CD4-positive, alpha-beta T cell treated with Interleukin-4 for 4 hours (primary cell): ENCODE measurements around the gene RAB18.
"Not testable (repeated sequence)": the region's sequence is repeated elsewhere in the genome, so short reads cannot be mapped to it uniquely, and the experiment has no call there.

Source experiments
- DNase-seq: peaks from one replicate; pipeline ENCODE4 v3.0.0-alpha.2; 2020

Gene RAB18

DNA sequence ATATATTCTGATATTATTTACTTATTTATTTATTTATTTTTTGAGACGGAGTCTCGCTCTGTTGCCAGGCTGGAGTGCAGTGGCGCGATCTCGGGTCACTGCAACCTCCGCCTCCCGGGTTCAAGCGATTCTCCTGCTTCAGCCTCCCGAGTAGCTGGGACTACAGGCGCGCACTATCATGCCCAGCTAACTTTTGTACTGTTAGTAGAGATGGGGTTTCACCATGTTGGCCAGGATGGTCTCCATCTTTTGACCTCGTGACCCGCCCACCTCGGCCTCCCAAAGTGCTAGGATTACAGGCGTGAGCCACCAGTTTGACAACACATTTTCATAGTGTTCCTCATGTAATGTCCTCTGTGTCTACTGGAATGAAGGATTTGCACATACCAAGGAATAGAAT, 1.4 kb downstream of the RAB18 start:
- DNase-seq = not testable (repeated sequence)

DNA sequence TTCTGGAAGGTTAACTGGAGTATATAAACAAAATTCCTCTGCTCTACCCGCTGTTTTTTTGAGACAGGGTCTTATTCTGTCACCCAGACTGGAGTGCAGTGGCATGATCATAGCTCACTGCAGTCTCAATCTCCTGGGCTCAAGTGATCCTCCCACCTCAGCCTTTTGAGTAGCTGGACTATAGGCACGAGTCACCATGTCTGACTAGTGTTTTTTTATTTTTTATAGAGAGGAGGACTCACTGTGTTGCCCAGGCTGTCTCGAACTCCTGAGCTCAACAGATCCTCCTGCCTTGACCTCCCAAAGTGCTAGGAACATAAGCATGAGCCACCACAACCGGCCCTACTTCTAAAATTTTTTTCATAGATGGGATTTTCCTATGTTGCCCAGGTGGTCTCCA, 2.2 kb downstream of the RAB18 start:
- no peak for DNase-seq

DNA sequence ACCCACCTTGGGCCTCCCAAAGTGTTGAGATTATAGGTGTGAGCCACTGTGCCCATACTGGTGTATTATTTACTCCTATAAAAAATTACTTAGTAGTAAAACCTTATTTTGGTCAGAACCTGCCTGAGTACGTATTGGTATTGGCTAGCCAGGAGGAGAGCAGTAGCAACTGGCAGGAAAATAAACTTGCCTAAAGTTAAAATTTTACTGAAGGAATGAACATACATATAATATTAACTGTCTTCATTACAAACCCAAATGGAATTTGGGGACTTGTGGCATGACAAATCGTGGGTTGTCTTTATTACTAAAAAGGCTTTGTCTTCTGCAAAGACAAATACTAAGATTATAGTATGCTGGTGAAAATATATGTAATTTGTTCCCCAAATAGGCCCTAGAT, 8.4 kb downstream of the RAB18 start:
- no peak for DNase-seq

DNA sequence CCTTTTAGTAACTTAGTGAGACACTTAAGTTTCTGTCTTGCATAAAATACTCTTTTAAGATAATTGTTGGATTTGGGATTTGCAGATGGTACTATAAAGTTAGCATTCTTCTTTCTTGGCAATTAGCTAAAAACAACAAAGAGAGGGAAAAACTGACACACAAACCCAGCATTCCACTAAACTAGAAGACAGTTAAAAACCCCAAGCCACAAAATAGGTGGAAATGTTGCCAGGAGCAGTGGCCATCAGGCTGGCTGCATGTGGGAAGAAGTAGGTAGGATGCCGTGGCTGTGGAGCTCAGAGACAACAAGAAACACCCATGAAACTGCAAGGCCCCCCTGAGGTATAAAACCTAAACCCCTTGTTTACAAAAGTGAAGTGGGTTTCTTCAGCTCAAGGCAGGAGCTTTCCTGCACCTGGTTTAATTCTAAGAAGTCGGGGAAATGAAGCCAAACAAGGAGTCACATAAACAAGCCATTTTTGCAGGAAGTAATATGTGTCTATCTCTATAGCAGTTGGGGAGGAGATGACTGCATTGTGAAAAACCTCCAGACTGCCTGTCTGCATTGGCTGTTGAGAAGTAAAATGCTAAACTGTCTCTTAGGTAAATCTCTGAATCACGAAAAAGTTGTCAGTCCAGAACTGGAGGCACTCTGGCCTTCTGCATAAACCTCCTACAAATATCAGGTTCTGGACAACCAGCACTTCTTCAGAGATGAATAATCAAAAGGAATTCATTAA, 9.5 kb downstream of the RAB18 start:
- DNase-seq = no peak

DNA sequence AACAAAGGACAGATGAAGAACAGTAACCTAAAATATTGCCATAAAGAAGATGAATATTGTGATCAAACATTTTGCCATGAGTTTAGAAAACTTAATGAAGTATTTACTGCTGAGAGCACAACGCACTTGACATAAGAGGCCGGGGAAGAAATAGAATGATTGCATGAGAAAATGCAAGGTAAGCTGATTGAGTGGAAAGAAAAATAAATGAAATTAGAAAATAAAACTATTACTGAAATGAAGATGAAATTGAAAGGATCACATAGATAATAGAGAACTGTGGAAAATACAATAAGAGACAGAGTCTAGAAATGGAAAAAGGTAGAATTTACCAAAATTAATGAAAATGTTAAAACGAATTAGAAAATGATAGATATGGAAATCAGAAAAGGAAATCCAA, 10.1 kb downstream of the RAB18 start:
- DNase-seq = no peak

DNA sequence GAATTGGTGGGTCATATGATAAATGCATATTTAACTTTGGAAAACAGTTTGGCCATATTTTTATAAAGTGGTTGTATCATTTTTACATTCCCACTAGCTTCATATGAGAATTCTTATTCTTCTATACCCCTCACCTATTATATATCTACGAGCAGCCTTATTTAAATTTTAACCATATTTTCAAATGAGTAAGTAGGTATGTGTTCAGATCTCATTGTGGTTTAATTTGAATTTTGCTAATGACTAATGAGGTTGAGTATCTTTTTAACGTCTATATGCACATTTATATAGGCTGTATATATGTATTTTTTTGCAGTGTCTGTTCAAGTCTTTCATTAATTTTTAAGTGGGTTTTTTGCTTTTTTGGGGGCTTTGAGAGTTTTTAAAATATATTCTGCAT, 14.2 kb downstream of the RAB18 start:
- no peak for DNase-seq

DNA sequence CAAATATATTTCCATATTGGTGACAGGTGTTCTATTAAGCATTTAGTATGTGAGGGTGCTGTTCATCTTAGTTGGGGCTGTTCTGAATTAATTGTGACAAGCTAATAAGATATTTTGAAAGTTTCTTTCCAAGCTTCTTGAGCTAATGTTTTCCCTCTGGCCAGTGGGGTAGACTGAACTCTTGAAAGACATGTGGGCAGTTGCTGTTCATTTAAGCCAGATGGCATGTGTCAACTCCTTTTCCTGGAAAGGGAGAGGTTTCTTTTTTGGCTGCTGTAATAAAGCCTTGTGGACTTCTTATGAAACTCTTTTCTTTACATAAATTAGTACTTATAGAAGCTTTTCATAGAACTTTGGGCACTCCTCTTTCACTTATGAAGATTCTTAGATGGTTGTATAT, 21.7 kb downstream of the RAB18 start:
- no peak for DNase-seq

DNA sequence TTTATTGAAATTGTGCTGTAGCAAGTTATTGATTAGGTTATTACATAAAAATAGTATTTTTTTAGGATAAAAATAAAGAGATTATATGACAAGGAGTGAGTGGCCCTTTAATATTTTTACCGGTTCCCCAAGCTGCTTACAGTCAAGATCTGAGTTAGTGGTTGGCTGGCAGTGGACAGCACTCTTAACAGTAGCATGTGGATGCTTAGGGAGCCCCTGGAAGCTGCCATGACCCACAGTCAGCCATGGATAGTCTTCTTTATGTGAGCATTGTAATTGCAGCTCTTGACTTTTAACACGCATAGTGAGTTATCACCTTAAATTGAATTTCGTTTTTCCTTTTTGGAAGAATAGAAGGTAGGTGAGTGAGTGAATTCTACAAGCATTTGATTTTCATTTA, 22.1 kb downstream of the RAB18 start:
- no peak for DNase-seq

DNA sequence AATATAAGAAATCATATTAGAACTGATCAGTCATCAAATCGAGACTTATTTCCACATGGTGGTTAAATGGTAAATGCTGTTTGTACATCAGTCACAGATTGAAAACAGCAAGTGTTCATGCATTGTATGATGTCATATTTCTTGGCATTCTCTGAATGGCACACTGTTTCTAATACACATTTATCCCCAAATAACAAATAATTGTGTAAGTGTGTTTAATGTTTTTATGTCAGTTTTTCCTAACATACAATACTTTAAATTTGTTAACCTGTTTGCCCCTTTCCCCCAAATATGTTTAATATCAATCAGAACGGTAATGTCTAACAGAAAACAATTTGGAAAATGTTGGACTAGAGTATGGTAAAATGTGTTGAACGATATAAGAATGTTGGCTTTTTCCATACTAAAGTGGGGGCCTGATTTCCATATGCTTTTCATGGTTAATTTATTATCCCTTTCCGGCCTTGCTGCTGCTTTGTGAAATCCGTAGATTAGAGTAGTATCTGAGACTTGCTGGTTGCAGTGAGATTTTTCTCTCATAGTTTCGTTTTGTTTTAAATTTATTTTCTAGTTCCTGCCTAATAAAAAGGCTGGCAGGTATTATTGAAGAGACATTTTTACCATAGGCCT, 23.7 kb downstream of the RAB18 start:
- no peak for DNase-seq

DNA sequence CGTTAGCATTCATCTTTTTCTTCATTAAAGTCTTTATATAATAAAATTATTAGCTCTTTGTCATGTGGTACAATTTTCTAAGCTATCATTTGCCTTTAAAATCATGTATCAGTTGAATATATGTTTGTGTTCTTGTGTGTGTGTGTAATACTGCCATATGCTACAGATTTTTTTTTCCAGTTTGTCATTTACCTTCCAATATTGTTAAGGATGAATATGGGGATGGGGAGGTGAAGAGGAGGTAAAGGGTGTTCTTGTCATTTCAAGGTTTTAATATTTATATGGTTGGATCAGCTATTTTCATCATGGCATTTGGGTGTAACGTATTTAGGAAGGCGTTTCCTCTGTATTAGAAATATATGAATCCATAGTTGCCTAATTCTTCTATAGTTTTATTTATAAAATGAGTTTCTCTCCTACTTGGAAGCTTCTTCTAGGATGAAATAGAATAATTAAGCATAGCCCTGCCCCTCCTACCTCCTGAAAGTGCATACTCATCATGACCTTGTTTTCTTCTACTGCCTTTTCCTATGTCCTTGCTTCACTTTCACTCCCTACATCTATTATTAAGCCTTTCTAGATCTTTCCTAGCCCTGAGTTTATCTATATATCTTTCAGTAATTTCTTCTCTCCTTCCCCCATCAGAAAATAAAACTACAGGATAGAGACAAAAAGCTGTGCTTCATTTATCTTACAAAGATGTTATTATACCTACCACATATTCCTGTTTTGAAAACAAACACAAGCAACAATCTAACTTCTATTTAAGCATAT, 25.1 kb downstream of the RAB18 start:
- no peak for DNase-seq

DNA sequence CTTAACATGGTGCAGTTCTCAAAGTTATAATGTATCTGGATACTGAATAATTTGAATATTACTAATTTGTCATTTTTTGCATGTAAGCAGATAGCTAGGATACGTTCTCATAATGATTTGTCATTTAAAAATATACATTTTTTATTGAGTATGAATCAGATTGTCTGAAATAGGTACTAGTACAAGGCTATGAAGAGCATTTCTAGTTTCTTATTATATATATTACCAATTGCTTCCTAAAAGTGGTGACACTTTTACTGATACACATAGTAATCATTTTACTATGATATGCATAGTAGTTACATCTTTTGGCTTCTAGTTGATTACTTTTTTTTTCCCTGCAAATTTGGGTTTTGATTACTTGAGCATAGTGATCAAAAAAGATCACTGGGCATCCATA, 26.4 kb downstream of the RAB18 start:
- no peak for DNase-seq

DNA sequence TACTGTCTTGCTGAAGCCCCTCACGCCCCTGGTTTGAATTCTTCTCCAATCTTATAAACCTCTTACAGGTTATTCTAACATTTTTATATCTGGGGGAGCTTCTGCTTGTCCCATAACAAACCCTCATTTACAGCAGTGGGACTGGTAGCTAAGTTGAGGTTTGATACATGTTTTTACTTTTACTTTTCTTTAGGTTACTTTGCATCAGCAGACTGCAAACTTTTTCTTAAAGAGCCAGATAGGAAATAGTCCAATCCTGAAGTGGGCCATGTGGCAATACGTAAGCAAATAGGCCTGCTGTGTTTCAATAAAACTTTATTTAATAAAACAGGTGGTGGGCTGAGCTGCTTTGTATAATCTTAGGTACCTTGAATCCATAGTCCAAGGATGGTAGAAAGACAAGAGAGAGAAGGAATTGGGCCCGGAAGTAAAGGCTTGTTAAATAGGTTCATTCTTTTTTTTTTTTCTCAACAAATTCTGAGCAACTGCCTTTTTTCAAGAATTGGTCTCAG, 27.3 kb downstream of the RAB18 start:
- no peak for DNase-seq

DNA sequence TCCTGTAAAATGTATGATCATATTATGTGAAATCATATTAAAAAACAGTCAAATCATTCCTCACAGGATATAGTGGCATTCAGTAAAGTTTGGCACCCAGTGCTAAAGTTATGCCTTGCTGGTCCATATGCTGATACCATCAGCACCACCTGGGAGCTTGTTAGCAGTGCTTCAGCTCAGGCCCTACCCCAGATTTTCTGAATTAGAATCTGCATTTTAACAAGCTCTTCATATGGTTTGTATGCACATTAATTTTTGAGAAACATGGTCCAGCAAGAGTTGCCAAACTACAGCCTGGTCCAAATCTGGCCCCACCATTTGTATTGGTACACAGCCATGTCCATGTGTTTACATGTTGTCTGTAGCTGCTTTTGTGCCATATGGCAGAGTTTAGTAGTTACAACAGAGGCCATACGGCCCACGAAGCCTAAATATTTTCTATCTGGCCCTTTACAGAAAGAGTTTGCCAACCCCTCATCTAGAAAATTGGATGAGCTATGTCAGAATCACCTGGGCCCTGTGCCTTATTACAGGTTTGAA, 30.1 kb downstream of the RAB18 start:
- no peak for DNase-seq

DNA sequence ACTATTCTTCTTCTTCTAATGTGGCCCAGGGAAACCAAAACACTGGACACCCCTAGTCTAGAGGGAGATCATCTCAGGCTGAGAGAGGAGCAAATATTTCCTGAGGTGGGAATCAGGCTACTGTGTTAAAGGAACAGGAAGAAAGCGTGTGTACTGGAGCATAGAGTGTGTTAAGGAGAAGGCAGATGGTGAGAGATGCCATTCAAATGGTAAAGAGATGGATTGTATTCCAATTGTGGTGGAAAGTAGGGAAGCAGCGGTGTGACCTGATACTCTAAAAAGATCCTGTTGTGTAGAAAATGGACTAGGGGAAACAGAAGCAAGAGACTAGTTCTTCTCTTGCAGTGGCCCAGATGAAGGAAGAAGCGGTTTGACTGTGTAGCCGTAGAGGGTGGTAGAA, 31.2 kb downstream of the RAB18 start:
- no peak for DNase-seq

DNA sequence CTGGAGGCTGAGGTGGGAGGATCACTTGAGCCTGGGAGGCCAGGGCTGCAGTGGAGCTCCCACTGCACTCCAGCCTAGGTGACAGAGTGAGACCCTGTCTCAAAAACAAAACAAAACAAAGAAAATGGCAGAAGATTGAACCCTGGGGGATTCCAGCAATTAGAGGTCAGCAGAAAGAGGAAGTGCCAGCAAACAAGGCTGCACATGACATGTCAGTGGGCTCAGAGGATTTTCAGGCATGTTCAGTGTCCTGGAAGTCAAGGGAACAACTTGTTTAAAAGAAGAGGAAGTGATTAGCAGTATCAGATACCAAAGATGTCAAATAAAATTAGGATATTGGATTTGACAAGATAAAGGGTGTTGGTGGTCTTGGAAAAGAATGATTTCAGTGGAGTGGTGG, 32.3 kb downstream of the RAB18 start:
- no peak for DNase-seq

DNA sequence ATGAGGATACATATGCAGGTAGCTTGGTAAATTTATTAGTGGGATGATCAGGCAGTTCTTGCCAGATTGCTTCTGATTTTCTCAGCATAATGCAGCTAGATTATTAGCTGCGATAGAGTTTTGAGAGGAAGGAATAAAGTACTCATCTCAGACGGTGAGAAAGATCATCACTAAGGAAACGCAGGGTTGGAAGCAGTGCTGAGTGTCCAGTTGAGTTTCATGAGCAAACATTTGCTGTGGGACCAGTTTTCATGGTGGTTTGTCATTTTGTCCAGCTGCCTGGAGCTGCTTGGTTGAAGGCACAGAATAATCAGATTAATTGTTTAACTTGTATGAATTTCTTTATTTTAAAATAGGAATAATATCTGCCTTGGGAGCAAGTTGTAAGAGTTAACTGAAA, 33.1 kb downstream of the RAB18 start:
- DNase-seq = no peak

DNA sequence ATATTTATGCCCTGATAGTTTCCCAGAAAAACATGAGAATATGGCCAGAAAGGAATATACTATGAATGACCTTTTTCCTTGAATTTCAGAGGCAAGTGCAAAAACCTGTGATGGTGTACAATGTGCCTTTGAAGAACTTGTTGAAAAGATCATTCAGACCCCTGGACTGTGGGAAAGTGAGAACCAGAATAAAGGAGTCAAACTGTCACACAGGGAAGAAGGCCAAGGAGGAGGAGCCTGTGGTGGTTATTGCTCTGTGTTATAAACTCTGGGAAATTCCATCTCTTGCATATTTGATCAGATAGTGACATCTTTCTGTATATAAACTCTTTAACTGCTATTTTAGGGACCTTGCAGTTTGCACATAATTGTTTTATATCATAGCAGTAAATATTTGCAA, 33.7 kb downstream of the RAB18 start:
- no peak for DNase-seq

DNA sequence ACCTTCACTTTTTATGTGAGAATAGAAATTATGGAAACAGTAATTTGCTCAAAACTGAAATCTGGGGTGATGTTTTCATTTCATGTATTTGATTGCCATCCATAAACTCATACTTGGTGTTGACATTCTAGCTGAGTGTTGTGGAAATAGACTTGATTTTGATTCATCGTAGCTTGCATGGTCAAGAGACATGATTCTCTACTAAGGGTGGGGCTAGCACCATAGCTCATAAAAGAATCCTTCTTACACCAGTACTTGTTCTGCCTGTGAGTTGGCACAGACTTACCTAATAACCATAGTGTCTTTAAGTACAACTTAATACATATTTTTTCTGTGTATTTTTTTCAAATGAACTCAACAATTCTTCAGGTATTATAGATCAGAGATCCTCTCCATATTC, 36.6 kb downstream of the RAB18 start:
- DNase-seq = no peak

DNA sequence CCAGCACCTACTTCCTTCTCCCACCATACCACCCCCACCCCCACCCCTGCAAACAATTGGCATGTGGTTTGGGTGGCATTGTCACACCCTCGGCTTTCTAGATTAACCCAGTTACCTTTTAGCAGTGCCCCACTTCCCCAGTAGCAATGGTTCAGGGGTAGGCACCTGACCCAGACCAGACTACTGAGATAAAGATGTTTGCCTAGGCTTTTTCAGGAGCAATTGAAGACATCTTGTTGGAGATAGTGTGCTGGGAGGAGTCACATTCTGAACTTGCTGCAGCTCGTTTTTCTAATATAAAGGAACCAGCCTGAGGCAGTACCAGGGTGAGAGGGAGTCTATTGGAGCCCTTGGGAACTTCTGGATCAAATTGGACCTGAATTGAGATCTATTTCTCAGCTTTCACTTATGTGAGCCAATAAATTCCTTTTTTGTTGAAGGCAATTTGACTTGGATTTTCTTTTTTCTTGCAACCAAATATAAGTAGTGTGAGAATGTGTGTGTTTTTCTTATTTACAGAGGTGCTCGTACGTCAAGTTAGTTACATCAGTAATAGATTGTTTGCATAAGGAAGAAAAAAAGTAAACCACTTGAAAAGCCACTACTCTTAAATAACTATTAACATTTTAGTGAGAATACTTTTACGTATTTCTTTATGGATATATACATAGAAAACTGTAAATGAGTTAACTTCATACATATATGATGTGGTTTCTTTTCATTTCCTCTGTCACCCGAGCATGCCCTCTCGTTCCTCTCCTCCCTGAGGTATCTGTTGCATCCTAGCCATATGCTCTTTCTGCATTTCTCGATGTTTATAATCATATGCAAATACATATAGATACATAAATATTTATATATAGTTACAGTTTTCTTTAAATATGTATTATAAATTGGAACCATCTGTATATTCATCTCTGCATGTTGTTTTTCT, 38.0 kb downstream of the RAB18 start:
- DNase-seq = peak; percentile 28

DNA sequence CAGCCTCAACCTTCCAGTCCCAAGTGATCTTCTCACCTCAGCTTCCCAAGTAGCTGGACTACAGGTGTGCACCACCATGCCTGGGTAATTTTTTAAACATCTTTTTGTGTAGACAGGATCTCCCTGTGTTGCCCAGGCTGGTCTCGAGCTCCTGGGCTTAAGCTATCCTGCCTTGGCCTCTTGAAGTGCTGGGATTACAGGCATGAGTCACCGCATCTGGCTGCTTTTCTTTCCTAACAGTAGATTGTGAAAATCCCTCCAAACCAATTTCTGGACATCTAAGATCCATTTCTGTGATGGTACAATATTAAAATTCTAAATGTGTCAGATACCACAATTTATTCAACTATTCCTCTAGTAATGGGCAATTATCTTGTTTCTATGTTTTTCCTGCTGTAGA, 38.7 kb downstream of the RAB18 start:
- DNase-seq = no peak

DNA sequence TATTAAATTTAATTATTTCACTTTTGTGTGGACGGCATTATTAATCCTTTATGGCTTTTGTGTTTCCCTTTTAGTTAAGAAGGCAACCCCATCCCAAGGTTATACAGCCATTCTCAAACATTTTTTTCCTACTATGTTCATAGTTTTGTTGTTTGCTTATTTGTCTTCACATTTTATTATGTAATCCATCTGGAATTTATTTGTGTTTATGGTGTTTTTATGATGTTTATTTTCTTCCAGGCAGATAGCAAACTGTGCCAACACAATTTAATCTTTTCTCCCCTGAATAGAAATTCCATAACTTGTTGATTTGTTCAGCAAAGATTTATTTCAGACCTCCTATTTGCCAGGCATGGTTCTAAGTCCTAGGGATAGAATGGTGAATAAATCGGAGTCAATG, 42.9 kb downstream of the RAB18 start:
- DNase-seq = no peak

DNA sequence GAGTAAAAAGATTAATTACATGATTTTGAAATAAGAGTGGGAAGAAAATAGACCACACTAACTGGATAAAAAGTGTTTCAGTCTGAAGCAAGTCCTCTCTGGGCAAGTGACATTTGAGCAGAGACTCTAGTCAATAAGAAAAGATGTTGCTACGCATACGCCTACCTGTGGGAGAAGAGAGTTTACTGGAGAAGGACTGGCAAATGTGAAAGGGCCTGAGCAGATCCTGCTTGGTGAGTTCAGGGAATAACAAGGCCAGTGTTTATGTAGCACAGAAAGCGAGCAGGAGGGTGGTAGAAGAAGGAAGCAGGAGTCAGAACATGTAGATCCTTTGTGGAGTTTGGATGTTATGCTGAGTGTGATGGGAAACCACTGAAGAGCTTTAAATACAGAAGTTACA, 43.4 kb downstream of the RAB18 start:
- no peak for DNase-seq

DNA sequence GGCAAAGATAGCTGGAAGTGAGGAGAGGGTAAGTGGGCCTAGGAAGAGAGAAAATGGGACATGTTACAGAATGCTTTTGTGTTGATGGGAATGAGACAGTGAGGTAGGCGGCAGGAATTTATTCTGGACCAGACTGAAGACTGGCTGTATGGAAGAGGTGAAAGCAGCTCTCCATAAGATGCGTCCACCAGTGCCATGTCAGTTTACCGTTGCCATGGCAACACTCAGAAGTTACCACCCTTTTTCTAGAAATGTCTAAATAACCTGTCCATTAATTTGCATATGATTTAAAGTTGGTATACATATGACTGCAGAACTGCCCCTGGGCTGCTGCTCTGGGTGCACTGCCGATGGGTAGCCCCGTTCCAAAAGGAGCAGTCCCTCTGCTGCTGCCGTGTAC, 46.7 kb downstream of the RAB18 start:
- DNase-seq = no peak
